SK-N-SH (cell line): ENCODE data around the gene NDUFS3. TPM values are rescaled to one million over a fixed set of nuclear protein-coding genes. Genes with fewer than 3 reads are reported as not detected.

Experiments
- CTCF ChIA-PET: fragments of 300-600, 350-600 bp; formaldehyde crosslinking; extraction: SDS; loops from one replicate; lab custom pipeline; 2021; lab: Yijun Ruan, JAX
- POLR2A ChIA-PET: fragments of 350-600 bp; sonication (Branson Sonifier 250); formaldehyde crosslinking; extraction: SDS; loops from one replicate; lab custom pipeline; 2020; ENCODE audit warnings: antibody characterized with exemption, inconsistent platforms; lab: Yijun Ruan, JAX
- DNase-seq: peaks from one replicate; pipeline ENCODE4 v3.0.0; 2012
- H2AFZ ChIP-seq: fragments of 200-600 bp; sonication (generic); 2 replicates; pipeline ENCODE4 v1.8.1; 2016; ENCODE audit warnings: antibody characterized with exemption, mild to moderate bottlenecking, low read depth
- H3F3A ChIP-seq: fragments of 200-600 bp; sonication (generic); replicated peaks from 2 replicates; pipeline ENCODE3; 2016; ENCODE audit warnings: antibody characterized with exemption, mild to moderate bottlenecking; ENCODE audit not compliant: insufficient read depth
- H3K27ac ChIP-seq, 2 experiments: fragments of 200-500 bp in 1 of 2; fragments of 200-600 bp in 1 of 2; sonication (Bioruptor generic) in 1 of 2; sonication (generic), shearing (Covaris generic) in 1 of 2; 2 replicates each; pipeline versions ENCODE4 v1.5.1 to v1.6.1; 2014 to 2016; ENCODE audit warnings: low read depth in 2 of 2, inconsistent platforms in 1 of 2, low read length in 1 of 2, mild to moderate bottlenecking in 1 of 2, mixed read lengths in 1 of 2
- H3K27me3 ChIP-seq: fragments of 200-600 bp; sonication (generic), shearing (Covaris generic); 2 replicates; pipeline ENCODE4 v1.6.1; 2016; ENCODE audit warnings: mixed run types; ENCODE audit not compliant: insufficient read depth
- H3K36me3 ChIP-seq, 2 experiments: fragments of 200-500 bp in 1 of 2; fragments of 200-600 bp in 1 of 2; sonication (Bioruptor generic) in 1 of 2; sonication (generic) in 1 of 2; replicated peaks in 1 of 2; 2 replicates each; pipeline versions ENCODE3 to v1.5.1; 2014 to 2016; ENCODE audit warnings: low read length in 1 of 2, mild to moderate bottlenecking in 1 of 2; ENCODE audit not compliant: insufficient read depth in 2 of 2, control insufficient read depth in 1 of 2
- H3K4me1 ChIP-seq, 2 experiments: fragments of 200-500 bp in 1 of 2; fragments of 200-600 bp in 1 of 2; sonication (Bioruptor generic) in 1 of 2; sonication (generic), shearing (Covaris generic) in 1 of 2; 2 replicates each; pipeline versions ENCODE4 v1.5.1 to v1.6.1; 2014 to 2016; ENCODE audit warnings: low read depth in 1 of 2, low read length in 1 of 2, mixed run types in 1 of 2; ENCODE audit not compliant: insufficient read depth in 2 of 2, control insufficient read depth in 1 of 2
- H3K4me2 ChIP-seq: fragments of 200-600 bp; sonication (generic), shearing (Covaris generic); 2 replicates; pipeline ENCODE4 v1.6.1; 2017; ENCODE audit warnings: mixed run types
- H3K4me3 ChIP-seq, 2 experiments: fragments of 200-500 bp in 1 of 2; fragments of 200-600 bp in 1 of 2; sonication (Bioruptor generic) in 1 of 2; sonication (generic), shearing (Covaris generic) in 1 of 2; 2 replicates each; pipeline versions ENCODE4 v1.5.1 to v1.8.1; 2014 to 2016; ENCODE audit warnings: low read depth in 2 of 2, inconsistent platforms in 1 of 2, low read length in 1 of 2, mild to moderate bottlenecking in 1 of 2, mixed read lengths in 1 of 2, moderate library complexity in 1 of 2
- H3K79me2 ChIP-seq: fragments of 200-600 bp; sonication (generic); 2 replicates; pipeline ENCODE4 v1.8.1; 2017; ENCODE audit warnings: mild to moderate bottlenecking; ENCODE audit not compliant: insufficient read depth
- H3K9ac ChIP-seq: fragments of 200-600 bp; sonication (generic); 2 replicates; pipeline ENCODE4 v1.6.1; 2017; ENCODE audit warnings: mixed run types
- H3K9me2 ChIP-seq: fragments of 200-600 bp; sonication (generic); 2 replicates; pipeline ENCODE4 v1.6.1; 2017; ENCODE audit warnings: mixed run types
- H3K9me3 ChIP-seq: fragments of 200-600 bp; sonication (generic); 2 replicates; pipeline ENCODE4 v1.6.1; 2017; ENCODE audit warnings: mixed run types, mild to moderate bottlenecking, moderate library complexity
- H4K20me1 ChIP-seq: fragments of 200-600 bp; sonication (generic); 2 replicates; pipeline ENCODE4 v1.6.1; 2017; ENCODE audit warnings: mild to moderate bottlenecking, mixed run types; ENCODE audit not compliant: insufficient read depth
- CHD2 ChIP-seq: fragments of 150-350 bp; IDR thresholded peaks from 2 replicates; pipeline ENCODE4 v1.6.1; 2018; ENCODE audit warnings: low read length; ENCODE audit not compliant: partially characterized antibody
- CTCF ChIP-seq: fragments of 200-600 bp; sonication (generic); IDR thresholded peaks from 2 replicates; pipeline ENCODE4 v1.6.1; 2017; ENCODE audit warnings: antibody characterized with exemption, mild to moderate bottlenecking, moderate library complexity
- EP300 ChIP-seq, 2 experiments: IDR thresholded peaks; 2 replicates each; pipeline versions ENCODE4 v1.4.0 to v1.6.1; 2012; ENCODE audit warnings: borderline replicate concordance in 1 of 2, low read depth in 1 of 2, low read length in 1 of 2
- FOSL2 ChIP-seq: IDR thresholded peaks from 2 replicates; pipeline ENCODE4 v1.4.0; 2012; ENCODE audit warnings: low read depth, mild to moderate bottlenecking, moderate library complexity, borderline replicate concordance
- FOXM1 ChIP-seq: IDR thresholded peaks from 2 replicates; pipeline ENCODE4 v1.4.0; 2012; ENCODE audit warnings: low read depth, mild to moderate bottlenecking
- GATA2 ChIP-seq: sonication (generic); formaldehyde crosslinking; IDR thresholded peaks from 2 replicates; pipeline ENCODE4 v1.5.0; 2020; ENCODE audit warnings: mild to moderate bottlenecking, missing genetic modification reagents
- JUND ChIP-seq: IDR thresholded peaks from 2 replicates; pipeline ENCODE4 v1.4.0; 2012
- MEF2A ChIP-seq: IDR thresholded peaks from 2 replicates; pipeline ENCODE4 v1.4.0; 2012; ENCODE audit warnings: low read depth, borderline replicate concordance
- NRF1 ChIP-seq: IDR thresholded peaks from 2 replicates; pipeline ENCODE4 v1.6.1; 2012; ENCODE audit warnings: low read depth, mild to moderate bottlenecking, low read length
- REST ChIP-seq: IDR thresholded peaks from 2 replicates; pipeline ENCODE4 v1.6.1; 2012; ENCODE audit warnings: mild to moderate bottlenecking, low read depth, low read length, moderate library complexity
- RFX5 ChIP-seq: IDR thresholded peaks from 2 replicates; pipeline ENCODE4 v1.6.1; 2012; ENCODE audit warnings: mild to moderate bottlenecking, improper control_type of control experiment, low read length
- SIN3A ChIP-seq: IDR thresholded peaks from 2 replicates; pipeline ENCODE4 v1.6.1; 2012; ENCODE audit warnings: low read depth, mild to moderate bottlenecking, low read length, moderate library complexity, borderline replicate concordance
- USF2 ChIP-seq: fragments of 150-350 bp; IDR thresholded peaks from 2 replicates; pipeline ENCODE4 v1.6.1; 2017; ENCODE audit warnings: antibody characterized with exemption, low read length, low read depth, borderline replicate concordance
- WGBS: methylation state at CpG from one replicate; pipeline ENCODE4 v1.1.6; 2017; ENCODE audit warnings: low lambda C conversion rate; 5-methylcytosine and 5-hydroxymethylcytosine counted together
- polyA plus RNA-seq, 3 experiments: library from polyadenylated mRNA; depleted of rRNA; stranded (reverse); fragments of >200 nt; gene quantifications; 2 replicates each; pipeline ENCODE4 v1.2.3, GENCODE V29; 2012

Gene NDUFS3
- polyA plus RNA-seq, 1 of the 3 experiments (the other 2 are of a cell fraction), result 150 TPM

GRCh38 chr11:47620836-47621378 lies 42.0 kb downstream of the NDUFS3 start:
- Histone ChIP-seq H3K4me1 (peaks cover 0 to 9% of the 10 kb centered on the region in 2 experiments; a peak in 1 of 4 replicates), H3K9me3 (no peaks in the 10 kb centered on the region), H2AFZ (no peak overlapping the region), H3K4me3 (no peak overlapping the region), H3K27me3 (no peaks in the 10 kb centered on the region), H3K27ac (no peak overlapping the region), H4K20me1 (no peaks in the 10 kb centered on the region), H3K79me2 (no peaks in the 10 kb centered on the region), H3F3A (peaks cover 13% of the 10 kb centered on the region), H3K9ac (no peak overlapping the region), H3K36me3 (peaks cover 50 to 62% of the 10 kb centered on the region in 2 experiments), H3K4me2 (no peak overlapping the region), H3K9me2 (no peaks in the 10 kb centered on the region)
- DNase-seq, result no peak
- no peak for TF ChIP-seq CTCF
- no peak for TF ChIP-seq RFX5
- no peak for TF ChIP-seq REST
- TF ChIP-seq USF2, result no peak
- TF ChIP-seq FOSL2, result no peak
- ChIA-PET CTCF (interaction anchor here (2.0 kb wide), 1 partner anchor 26 kb away, joined by 7 read pairs; the partner anchor contains the start of gene C1QTNF4), POLR2A (no interaction called here)
- 95% methylated on average over 2 of the region's 2 CpGs for WGBS

GRCh38 chr11:47626234-47626633 lies 47.4 kb downstream of the NDUFS3 start:
- Histone ChIP-seq H3K4me3 (no peak overlapping the region), H3K27me3 (no peaks in the 10 kb centered on the region), H3K79me2 (no peaks in the 10 kb centered on the region), H2AFZ (no peak overlapping the region), H3K4me2 (no peak overlapping the region), H4K20me1 (no peaks in the 10 kb centered on the region), H3K36me3 (peaks cover 59 to 81% of the 10 kb centered on the region in 2 experiments), H3K4me1 (no peaks in the 10 kb centered on the region), H3F3A (peaks cover under 1% of the 10 kb centered on the region), H3K9me2 (no peaks in the 10 kb centered on the region), H3K9me3 (no peaks in the 10 kb centered on the region), H3K27ac (no peak overlapping the region), H3K9ac (no peak overlapping the region)
- WGBS, result 87% methylated on average over 8 of the region's 8 CpGs
- CTCF ChIA-PET, result interaction anchor here (1.3 kb wide), 1 partner anchor 483 kb away, joined by 3 read pairs; no protein-coding TSS in a partner anchor
- POLR2A ChIA-PET, result no interaction called here
- no peak for DNase-seq
- TF ChIP-seq USF2 (no peak), FOXM1 (no peak), JUND (no peak), SIN3A (no peak), EP300 (IDR thresholded peaks at IDR 0.05; ENCODE audit: borderline replicate concordance in 1 of 2, low read depth in 1 of 2, low read length in 1 of 2) (no peak), RFX5 (no peak), NRF1 (no peak), MEF2A (no peak), CHD2 (no peak), GATA2 (no peak), CTCF (no peak)
